SK-N-SH (cell line): ENCODE measurements around the gene SEMA3F. TPM values are rescaled to one million over a fixed set of nuclear protein-coding genes. Genes with fewer than 3 reads are reported as not detected.

Source experiments
- CTCF ChIA-PET: fragments of 300-600, 350-600 bp; formaldehyde crosslinking; extraction: SDS; loops from one replicate; lab custom pipeline; 2021; lab: Yijun Ruan, JAX
- POLR2A ChIA-PET: fragments of 350-600 bp; sonication (Branson Sonifier 250); formaldehyde crosslinking; extraction: SDS; loops from one replicate; lab custom pipeline; 2020; ENCODE audit warnings: antibody characterized with exemption, inconsistent platforms; lab: Yijun Ruan, JAX
- DNase-seq: peaks from one replicate; pipeline ENCODE4 v3.0.0; 2012
- H2AFZ ChIP-seq: fragments of 200-600 bp; sonication (generic); 2 replicates; pipeline ENCODE4 v1.8.1; 2016; ENCODE audit warnings: antibody characterized with exemption, mild to moderate bottlenecking, low read depth
- H3F3A ChIP-seq: fragments of 200-600 bp; sonication (generic); replicated peaks from 2 replicates; pipeline ENCODE3; 2016; ENCODE audit warnings: antibody characterized with exemption, mild to moderate bottlenecking; ENCODE audit not compliant: insufficient read depth
- H3K27ac ChIP-seq, 2 experiments: fragments of 200-500 bp in 1 of 2; fragments of 200-600 bp in 1 of 2; sonication (Bioruptor generic) in 1 of 2; sonication (generic), shearing (Covaris generic) in 1 of 2; 2 replicates each; pipeline versions ENCODE4 v1.5.1 to v1.6.1; 2014 to 2016; ENCODE audit warnings: low read depth in 2 of 2, inconsistent platforms in 1 of 2, low read length in 1 of 2, mild to moderate bottlenecking in 1 of 2, mixed read lengths in 1 of 2
- H3K27me3 ChIP-seq: fragments of 200-600 bp; sonication (generic), shearing (Covaris generic); 2 replicates; pipeline ENCODE4 v1.6.1; 2016; ENCODE audit warnings: mixed run types; ENCODE audit not compliant: insufficient read depth
- H3K36me3 ChIP-seq, 2 experiments: fragments of 200-500 bp in 1 of 2; fragments of 200-600 bp in 1 of 2; sonication (Bioruptor generic) in 1 of 2; sonication (generic) in 1 of 2; replicated peaks in 1 of 2; 2 replicates each; pipeline versions ENCODE3 to v1.5.1; 2014 to 2016; ENCODE audit warnings: low read length in 1 of 2, mild to moderate bottlenecking in 1 of 2; ENCODE audit not compliant: insufficient read depth in 2 of 2, control insufficient read depth in 1 of 2
- H3K4me1 ChIP-seq, 2 experiments: fragments of 200-500 bp in 1 of 2; fragments of 200-600 bp in 1 of 2; sonication (Bioruptor generic) in 1 of 2; sonication (generic), shearing (Covaris generic) in 1 of 2; 2 replicates each; pipeline versions ENCODE4 v1.5.1 to v1.6.1; 2014 to 2016; ENCODE audit warnings: low read depth in 1 of 2, low read length in 1 of 2, mixed run types in 1 of 2; ENCODE audit not compliant: insufficient read depth in 2 of 2, control insufficient read depth in 1 of 2
- H3K4me2 ChIP-seq: fragments of 200-600 bp; sonication (generic), shearing (Covaris generic); 2 replicates; pipeline ENCODE4 v1.6.1; 2017; ENCODE audit warnings: mixed run types
- H3K4me3 ChIP-seq, 2 experiments: fragments of 200-500 bp in 1 of 2; fragments of 200-600 bp in 1 of 2; sonication (Bioruptor generic) in 1 of 2; sonication (generic), shearing (Covaris generic) in 1 of 2; 2 replicates each; pipeline versions ENCODE4 v1.5.1 to v1.8.1; 2014 to 2016; ENCODE audit warnings: low read depth in 2 of 2, inconsistent platforms in 1 of 2, low read length in 1 of 2, mild to moderate bottlenecking in 1 of 2, mixed read lengths in 1 of 2, moderate library complexity in 1 of 2
- H3K79me2 ChIP-seq: fragments of 200-600 bp; sonication (generic); 2 replicates; pipeline ENCODE4 v1.8.1; 2017; ENCODE audit warnings: mild to moderate bottlenecking; ENCODE audit not compliant: insufficient read depth
- H3K9ac ChIP-seq: fragments of 200-600 bp; sonication (generic); 2 replicates; pipeline ENCODE4 v1.6.1; 2017; ENCODE audit warnings: mixed run types
- H3K9me2 ChIP-seq: fragments of 200-600 bp; sonication (generic); 2 replicates; pipeline ENCODE4 v1.6.1; 2017; ENCODE audit warnings: mixed run types
- H3K9me3 ChIP-seq: fragments of 200-600 bp; sonication (generic); 2 replicates; pipeline ENCODE4 v1.6.1; 2017; ENCODE audit warnings: mixed run types, mild to moderate bottlenecking, moderate library complexity
- H4K20me1 ChIP-seq: fragments of 200-600 bp; sonication (generic); 2 replicates; pipeline ENCODE4 v1.6.1; 2017; ENCODE audit warnings: mild to moderate bottlenecking, mixed run types; ENCODE audit not compliant: insufficient read depth
- ELF1 ChIP-seq: IDR thresholded peaks from 2 replicates; pipeline ENCODE4 v1.4.0; 2012
- EP300 ChIP-seq, 2 experiments: IDR thresholded peaks; 2 replicates each; pipeline versions ENCODE4 v1.4.0 to v1.6.1; 2012; ENCODE audit warnings: borderline replicate concordance in 1 of 2, low read depth in 1 of 2, low read length in 1 of 2
- FOSL2 ChIP-seq: IDR thresholded peaks from 2 replicates; pipeline ENCODE4 v1.4.0; 2012; ENCODE audit warnings: low read depth, mild to moderate bottlenecking, moderate library complexity, borderline replicate concordance
- FOXJ3 ChIP-seq: sonication (generic); formaldehyde crosslinking; IDR thresholded peaks from 2 replicates; pipeline ENCODE4 v1.5.1; 2020; ENCODE audit warnings: mild to moderate bottlenecking, missing genetic modification reagents
- GABPA ChIP-seq: IDR thresholded peaks from 2 replicates; pipeline ENCODE4 v1.4.0; 2012; ENCODE audit warnings: low read depth, mild to moderate bottlenecking
- MEF2A ChIP-seq: IDR thresholded peaks from 2 replicates; pipeline ENCODE4 v1.4.0; 2012; ENCODE audit warnings: low read depth, borderline replicate concordance
- NFIC ChIP-seq: IDR thresholded peaks from 2 replicates; pipeline ENCODE4 v1.4.0; 2012; ENCODE audit warnings: borderline replicate concordance
- POLR2AphosphoS5 ChIP-seq: IDR thresholded peaks from 2 replicates; pipeline ENCODE4 v1.6.1; 2012; ENCODE audit warnings: low read depth, low read length
- RAD21 ChIP-seq: IDR thresholded peaks from 2 replicates; pipeline ENCODE4 v1.6.1; 2012; ENCODE audit warnings: mild to moderate bottlenecking, low read length
- RCOR1 ChIP-seq: fragments of 150-350 bp; IDR thresholded peaks from 2 replicates; pipeline ENCODE4 v1.6.1; 2017; ENCODE audit warnings: antibody characterized with exemption, low read length
- TAF1 ChIP-seq: IDR thresholded peaks from 2 replicates; pipeline ENCODE4 v1.6.1; 2012; ENCODE audit warnings: low read depth, mild to moderate bottlenecking, low read length, moderate library complexity, borderline replicate concordance
- YY1 ChIP-seq: IDR thresholded peaks from 2 replicates; pipeline ENCODE4 v1.4.0; 2012; ENCODE audit warnings: low read depth, mild to moderate bottlenecking
- WGBS: methylation state at CpG from one replicate; pipeline ENCODE4 v1.1.6; 2017; ENCODE audit warnings: low lambda C conversion rate; 5-methylcytosine and 5-hydroxymethylcytosine counted together
- polyA plus RNA-seq, 3 experiments: library from polyadenylated mRNA; depleted of rRNA; stranded (reverse); fragments of >200 nt; gene quantifications; 2 replicates each; pipeline ENCODE4 v1.2.3, GENCODE V29; 2012
- TF ChIP-seq, protein P1 (sequence below): IDR thresholded peaks from 2 replicates; pipeline ENCODE4 v1.4.0; 2012; ENCODE audit warnings: low read depth, borderline replicate concordance
- TF ChIP-seq, protein P2 (sequence below): fragments of 150-350 bp; IDR thresholded peaks from 2 replicates; pipeline ENCODE4 v1.6.1; 2017; ENCODE audit warnings: antibody characterized with exemption, low read length, low read depth, borderline replicate concordance

Gene SEMA3F
- polyA plus RNA-seq, 1 of the 3 experiments (the other 2 are of a cell fraction) = 30.4 TPM

DNA sequence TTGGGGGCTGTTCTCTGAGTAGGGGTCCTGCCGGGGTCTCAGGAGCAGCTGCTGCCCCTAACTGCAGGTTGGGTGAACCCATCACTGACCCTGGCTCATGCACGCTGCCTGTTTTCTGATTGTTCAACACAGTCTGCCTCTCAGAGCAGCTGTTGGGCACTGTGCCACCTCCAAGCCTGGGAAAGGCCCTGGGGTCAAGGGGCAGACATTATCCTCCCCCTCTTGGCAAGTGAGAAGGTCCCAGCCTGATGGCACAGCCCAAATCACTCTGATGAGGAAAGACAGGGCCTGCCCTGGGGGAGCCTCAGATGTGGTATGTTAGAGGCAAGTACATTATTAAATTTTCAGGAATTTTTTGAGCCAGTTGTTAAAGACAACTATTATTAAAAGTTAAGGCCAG is 22.2 kb downstream of the SEMA3F start:
- no peaks in the 10 kb centered on the region for H3K9me3 ChIP-seq
- H3K4me3 ChIP-seq = no peak overlapping the region
- H3K4me1 ChIP-seq = peaks cover 0 to 20% of the 10 kb centered on the region in 2 experiments; a peak in 1 of 4 replicates
- POLR2A ChIA-PET = no interaction called here
- no peak overlapping the region for H3K4me2 ChIP-seq
- H3K27me3 ChIP-seq = no peaks in the 10 kb centered on the region
- no peaks in the 10 kb centered on the region for H3K79me2 ChIP-seq
- no peak overlapping the region for H3K27ac ChIP-seq
- H4K20me1 ChIP-seq = no peaks in the 10 kb centered on the region
- H2AFZ ChIP-seq = no peak overlapping the region
- no peaks in the 10 kb centered on the region for H3F3A ChIP-seq
- WGBS = no CpG with 5 or more reads among the region's 2 CpGs
- no peak for TF ChIP-seq FOSL2
- peak in 1 of 2 experiments; percentile 7; a peak in 1 of 4 replicates for TF ChIP-seq EP300 (IDR thresholded peaks at IDR 0.05; ENCODE audit: borderline replicate concordance in 1 of 2, low read depth in 1 of 2, low read length in 1 of 2)
- CTCF ChIA-PET = interaction anchor here (3.4 to 23.1 kb wide), 3 partner anchors 16 to 56 kb away, joined by 18 to 1375 read pairs (median 684); partner anchors contain the start of genes GNAI2, GNAT1 and SLC38A3
- H3K9me2 ChIP-seq = no peaks in the 10 kb centered on the region
- peaks cover 5 to 7% of the 10 kb centered on the region in 2 experiments for H3K36me3 ChIP-seq
- DNase-seq = peak; percentile 60
- H3K9ac ChIP-seq = no peak overlapping the region

DNA sequence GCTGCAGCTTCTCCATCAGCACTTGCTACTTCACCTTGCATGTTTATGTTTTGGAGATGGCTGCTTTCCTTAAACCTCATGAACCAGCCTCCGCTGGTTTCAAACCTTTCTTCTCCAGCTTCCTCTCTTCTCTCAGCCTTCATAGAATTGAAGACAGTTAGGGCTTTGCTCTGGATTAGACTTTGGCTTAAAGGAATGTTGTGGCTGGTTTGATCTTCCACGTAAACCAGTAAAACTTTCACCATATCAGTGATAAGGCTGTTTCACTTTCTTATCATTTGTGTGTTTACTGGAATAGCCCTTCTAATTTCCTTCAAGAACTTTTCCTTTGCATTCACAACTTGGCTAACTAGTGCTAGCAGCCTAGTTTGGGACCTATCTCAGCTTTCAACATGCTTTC is 24.6 kb downstream of the SEMA3F start:
- no peak for DNase-seq
- ChIA-PET CTCF (interaction anchor here (1.2 to 23.1 kb wide), 5 partner anchors 9 to 58 kb away, joined by 4 to 1375 read pairs (median 70); partner anchors contain the start of genes GNAI2, GNAT1 and SLC38A3), POLR2A (no interaction called here)
- Histone ChIP-seq H3K36me3 (peaks cover 4 to 7% of the 10 kb centered on the region in 2 experiments), H3K4me1 (peaks cover 0 to 18% of the 10 kb centered on the region in 2 experiments; a peak in 1 of 4 replicates), H3F3A (no peaks in the 10 kb centered on the region), H3K9me2 (no peaks in the 10 kb centered on the region), H3K79me2 (no peaks in the 10 kb centered on the region), H2AFZ (no peak overlapping the region), H3K4me2 (no peak overlapping the region), H3K9me3 (no peaks in the 10 kb centered on the region), H4K20me1 (no peaks in the 10 kb centered on the region), H3K4me3 (no peak overlapping the region), H3K9ac (no peak overlapping the region), H3K27ac (no peak overlapping the region), H3K27me3 (no peaks in the 10 kb centered on the region)
- WGBS = 47% methylated on average over 2 of the region's 2 CpGs
- TF ChIP-seq NFIC = no peak
- no peak for TF ChIP-seq ELF1
- TF ChIP-seq MEF2A = no peak
- TF ChIP-seq GABPA = no peak
- TF ChIP-seq, protein P1, sequence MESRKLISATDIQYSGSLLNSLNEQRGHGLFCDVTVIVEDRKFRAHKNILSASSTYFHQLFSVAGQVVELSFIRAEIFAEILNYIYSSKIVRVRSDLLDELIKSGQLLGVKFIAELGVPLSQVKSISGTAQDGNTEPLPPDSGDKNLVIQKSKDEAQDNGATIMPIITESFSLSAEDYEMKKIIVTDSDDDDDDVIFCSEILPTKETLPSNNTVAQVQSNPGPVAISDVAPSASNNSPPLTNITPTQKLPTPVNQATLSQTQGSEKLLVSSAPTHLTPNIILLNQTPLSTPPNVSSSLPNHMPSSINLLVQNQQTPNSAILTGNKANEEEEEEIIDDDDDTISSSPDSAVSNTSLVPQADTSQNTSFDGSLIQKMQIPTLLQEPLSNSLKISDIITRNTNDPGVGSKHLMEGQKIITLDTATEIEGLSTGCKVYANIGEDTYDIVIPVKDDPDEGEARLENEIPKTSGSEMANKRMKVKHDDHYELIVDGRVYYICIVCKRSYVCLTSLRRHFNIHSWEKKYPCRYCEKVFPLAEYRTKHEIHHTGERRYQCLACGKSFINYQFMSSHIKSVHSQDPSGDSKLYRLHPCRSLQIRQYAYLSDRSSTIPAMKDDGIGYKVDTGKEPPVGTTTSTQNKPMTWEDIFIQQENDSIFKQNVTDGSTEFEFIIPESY = no peak
- no peak for TF ChIP-seq EP300 (IDR thresholded peaks at IDR 0.05; ENCODE audit: borderline replicate concordance in 1 of 2, low read depth in 1 of 2, low read length in 1 of 2)
- no peak for TF ChIP-seq RAD21
- no peak for TF ChIP-seq YY1
- TF ChIP-seq POLR2AphosphoS5 = no peak
- no peak for TF ChIP-seq TAF1
- TF ChIP-seq FOXJ3 (CRISPR knock-in tag) = no peak
- TF ChIP-seq RCOR1 = no peak
- TF ChIP-seq, protein P2, sequence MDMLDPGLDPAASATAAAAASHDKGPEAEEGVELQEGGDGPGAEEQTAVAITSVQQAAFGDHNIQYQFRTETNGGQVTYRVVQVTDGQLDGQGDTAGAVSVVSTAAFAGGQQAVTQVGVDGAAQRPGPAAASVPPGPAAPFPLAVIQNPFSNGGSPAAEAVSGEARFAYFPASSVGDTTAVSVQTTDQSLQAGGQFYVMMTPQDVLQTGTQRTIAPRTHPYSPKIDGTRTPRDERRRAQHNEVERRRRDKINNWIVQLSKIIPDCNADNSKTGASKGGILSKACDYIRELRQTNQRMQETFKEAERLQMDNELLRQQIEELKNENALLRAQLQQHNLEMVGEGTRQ = no peak
